ENCODE data around the gene GBF1. TPM values are rescaled to one million over a fixed set of nuclear protein-coding genes. Genes with fewer than 3 reads are reported as not detected.

GBF1 gene
- total and polyA plus RNA-seq, 7 donors = 14.1 to 47.1 (median 40.8) TPM

DNA sequence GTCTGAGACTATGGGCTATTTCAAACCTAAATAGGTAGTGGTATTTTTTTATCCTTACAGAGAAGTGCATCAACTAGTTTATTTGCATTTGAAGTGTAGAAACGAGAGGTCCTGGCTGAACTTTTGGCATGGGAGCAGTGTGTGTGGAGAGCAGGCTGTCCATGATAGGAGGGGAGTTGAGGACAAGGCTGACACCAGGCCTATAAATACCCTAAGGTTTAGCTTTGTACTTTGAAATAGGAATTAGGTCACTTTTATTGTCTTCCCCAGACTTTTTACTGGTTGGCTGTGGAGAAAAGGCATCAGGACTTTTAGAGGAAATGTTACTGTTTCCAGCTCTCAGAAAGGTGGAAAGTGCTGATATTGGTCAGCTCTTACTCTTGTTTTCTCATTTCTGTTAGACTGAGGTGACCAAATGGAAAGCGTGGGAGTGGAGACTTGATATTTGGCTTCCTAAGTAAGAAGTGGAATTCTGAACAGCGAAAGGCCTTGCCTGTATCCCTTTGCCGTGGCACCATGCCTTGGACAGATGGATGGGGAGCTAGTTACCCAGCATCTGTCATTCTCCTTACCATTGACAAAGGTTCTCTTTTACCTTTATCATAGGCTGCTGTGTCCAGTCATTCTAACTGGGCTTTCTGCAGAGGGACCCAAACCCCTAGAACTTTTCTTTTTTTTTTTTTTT, 46.0 kb downstream of the GBF1 start:
- WGBS, 3 donors = 19 to 27% (median 25%) methylated on average over 4 of the region's 4 CpGs
- Histone ChIP-seq H3K4me3 (peak overlapping the region; percentile 35), H3K4me1 (peaks cover 78% of the 10 kb centered on the region), H3K36me3 (ENCODE audit: insufficient read depth in 1 of 2, low read depth in 1 of 2) (no peaks in the 10 kb centered on the region), H3K27me3 (ENCODE audit: insufficient read depth in 3 of 3, low read length in 2 of 3) (no peaks in the 10 kb centered on the region), H3K9me3 (no peaks in the 10 kb centered on the region), H3K27ac (peak overlapping the region; percentile 91)
- ATAC-seq = peak; percentile 97 to 98 (median 98)
- TF ChIP-seq, protein P1, sequence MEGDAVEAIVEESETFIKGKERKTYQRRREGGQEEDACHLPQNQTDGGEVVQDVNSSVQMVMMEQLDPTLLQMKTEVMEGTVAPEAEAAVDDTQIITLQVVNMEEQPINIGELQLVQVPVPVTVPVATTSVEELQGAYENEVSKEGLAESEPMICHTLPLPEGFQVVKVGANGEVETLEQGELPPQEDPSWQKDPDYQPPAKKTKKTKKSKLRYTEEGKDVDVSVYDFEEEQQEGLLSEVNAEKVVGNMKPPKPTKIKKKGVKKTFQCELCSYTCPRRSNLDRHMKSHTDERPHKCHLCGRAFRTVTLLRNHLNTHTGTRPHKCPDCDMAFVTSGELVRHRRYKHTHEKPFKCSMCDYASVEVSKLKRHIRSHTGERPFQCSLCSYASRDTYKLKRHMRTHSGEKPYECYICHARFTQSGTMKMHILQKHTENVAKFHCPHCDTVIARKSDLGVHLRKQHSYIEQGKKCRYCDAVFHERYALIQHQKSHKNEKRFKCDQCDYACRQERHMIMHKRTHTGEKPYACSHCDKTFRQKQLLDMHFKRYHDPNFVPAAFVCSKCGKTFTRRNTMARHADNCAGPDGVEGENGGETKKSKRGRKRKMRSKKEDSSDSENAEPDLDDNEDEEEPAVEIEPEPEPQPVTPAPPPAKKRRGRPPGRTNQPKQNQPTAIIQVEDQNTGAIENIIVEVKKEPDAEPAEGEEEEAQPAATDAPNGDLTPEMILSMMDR (IDR thresholded peaks at IDR 0.05) = no peak
- DNase-seq = no peak
- intact Hi-C loops (cut with DNase I) = loop anchor here in 1 of 2 donors (10.0 kb wide), 1 partner anchor 47 kb away; the partner anchor contains the start of genes GBF1 and PITX3

DNA sequence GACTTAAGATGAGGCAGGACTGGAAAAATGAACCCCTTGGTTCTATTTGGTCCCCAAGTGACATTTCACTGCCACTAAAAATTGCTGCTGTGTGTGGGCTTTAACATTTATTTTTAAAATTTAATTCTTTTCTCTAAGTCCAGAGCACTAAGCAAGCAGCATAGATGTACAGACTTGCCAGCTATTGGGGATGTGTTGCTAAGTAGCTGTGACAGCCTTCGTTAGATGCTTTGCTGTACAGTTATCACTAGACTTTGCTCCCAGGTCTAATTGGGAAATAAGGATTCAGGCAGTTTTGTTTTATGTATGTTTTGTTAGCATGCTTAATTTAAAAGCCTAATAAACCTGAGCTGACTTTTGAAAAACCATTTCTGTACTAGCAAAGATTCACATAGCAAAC, 51.8 kb downstream of the GBF1 start:
- H3K36me3 ChIP-seq (ENCODE audit: insufficient read depth in 1 of 2, low read depth in 1 of 2) = no peaks in the 10 kb centered on the region
- H3K27me3 ChIP-seq (ENCODE audit: insufficient read depth in 3 of 3, low read length in 2 of 3) = no peaks in the 10 kb centered on the region
- TF ChIP-seq, protein P1 (IDR thresholded peaks at IDR 0.05) = no peak
- H3K9me3 ChIP-seq = no peaks in the 10 kb centered on the region
- ATAC-seq = no peak
- H3K27ac ChIP-seq = no peak overlapping the region
- WGBS, 3 donors = 86 to 89% (median 87%) methylated on average over 1 of the region's 1 CpG
- intact Hi-C loops (cut with DNase I) = loop anchor here in 1 of 2 donors (10.0 kb wide), 1 partner anchor 52 kb away; the partner anchor contains the start of genes GBF1 and PITX3
- no peak overlapping the region for H3K4me3 ChIP-seq
- peaks cover 58% of the 10 kb centered on the region for H3K4me1 ChIP-seq
- DNase-seq = no peak

DNA sequence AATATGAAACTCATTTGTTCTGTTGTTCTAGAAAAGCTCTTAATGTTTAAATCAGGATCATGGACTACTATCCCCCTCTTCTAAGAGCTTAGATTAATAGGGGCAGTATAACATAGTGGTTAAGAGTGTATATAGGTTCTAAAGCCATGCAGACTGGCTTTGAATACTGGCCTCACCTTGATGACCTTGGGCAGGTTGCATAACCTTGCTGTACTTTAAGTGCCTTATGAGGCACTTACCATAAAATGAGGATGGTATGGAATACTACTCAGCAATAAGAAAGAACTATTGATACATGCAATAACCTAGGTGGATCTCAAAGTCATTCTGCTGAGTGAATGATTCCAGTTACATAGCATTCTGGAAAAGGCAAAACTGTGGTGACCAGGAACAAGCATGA, 53.6 kb downstream of the GBF1 start:
- H3K27me3 ChIP-seq (ENCODE audit: insufficient read depth in 3 of 3, low read length in 2 of 3) = no peaks in the 10 kb centered on the region
- no peak for ATAC-seq
- intact Hi-C loops (cut with DNase I) = loop anchor here in 1 of 2 donors (10.0 kb wide), 1 partner anchor 54 kb away; the partner anchor contains the start of genes GBF1 and PITX3
- DNase-seq = no peak
- TF ChIP-seq, protein P1 (IDR thresholded peaks at IDR 0.05) = no peak
- H3K27ac ChIP-seq = peak overlapping the region; percentile 83
- peaks cover 42% of the 10 kb centered on the region for H3K4me1 ChIP-seq
- H3K4me3 ChIP-seq = no peak overlapping the region
- no peaks in the 10 kb centered on the region for H3K36me3 ChIP-seq (ENCODE audit: insufficient read depth in 1 of 2, low read depth in 1 of 2)
- H3K9me3 ChIP-seq = no peaks in the 10 kb centered on the region

DNA sequence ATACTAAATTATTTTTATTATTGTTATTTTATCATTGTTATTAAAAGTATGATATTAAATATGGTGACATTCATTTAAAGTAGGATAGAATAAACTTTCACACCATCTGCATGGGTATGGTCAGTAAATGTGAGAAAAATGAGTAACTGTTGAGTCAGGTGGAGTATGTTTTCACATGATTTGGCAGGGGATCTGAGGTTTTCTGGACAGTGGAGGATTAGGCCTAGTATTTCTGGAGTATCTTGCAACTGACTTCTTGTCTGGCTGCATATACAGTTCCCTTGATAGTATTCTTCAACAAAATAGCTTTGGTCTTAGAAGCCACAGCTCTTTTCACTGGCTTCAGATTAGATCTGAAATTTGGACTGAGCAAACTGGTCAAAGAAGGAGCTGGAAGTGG, 54.5 kb downstream of the GBF1 start:
- Histone ChIP-seq H3K27me3 (ENCODE audit: insufficient read depth in 3 of 3, low read length in 2 of 3) (no peaks in the 10 kb centered on the region), H3K9me3 (no peaks in the 10 kb centered on the region), H3K36me3 (ENCODE audit: insufficient read depth in 1 of 2, low read depth in 1 of 2) (no peaks in the 10 kb centered on the region), H3K4me1 (peaks cover 36% of the 10 kb centered on the region), H3K4me3 (peak overlapping the region; percentile 31), H3K27ac (peak overlapping the region; percentile 83)
- ATAC-seq (peak; percentile 69 to 84 (median 80)), DNase-seq (no peak)
- TF ChIP-seq, protein P1 (IDR thresholded peaks at IDR 0.05) = no peak
- intact Hi-C loops (cut with DNase I) = loop anchor here in 1 of 2 donors (10.0 kb wide), 1 partner anchor 55 kb away; the partner anchor contains the start of genes GBF1 and PITX3

Data from psoas muscle (tissue), 8 donors.